WERI-Rb-1 (cell line): ENCODE data around the gene FGF21.

Experiments used
- DNase-seq: peaks from one replicate; pipeline ENCODE4 v3.0.0-alpha.2; 2020
- H3K27ac ChIP-seq: fragments of 250-450 bp; sonication (Bioruptor Pico); 2 replicates; pipeline ENCODE4 v1.5.1; 2020; ENCODE audit warnings: mild to moderate bottlenecking, moderate library complexity
- H3K27me3 ChIP-seq: fragments of 250-450 bp; sonication (Bioruptor Pico); 2 replicates; pipeline ENCODE4 v1.5.1; 2021; ENCODE audit warnings: mild to moderate bottlenecking, low read depth, moderate library complexity; ENCODE audit not compliant: insufficient read depth, severe bottlenecking
- H3K36me3 ChIP-seq: fragments of 250-450 bp; sonication (Bioruptor Pico); 2 replicates; pipeline ENCODE4 v1.5.1; 2020; ENCODE audit warnings: mild to moderate bottlenecking, moderate library complexity
- H3K4me3 ChIP-seq: 2 replicates; pipeline ENCODE4 v1.5.1; 2011; ENCODE audit warnings: low read depth, mild to moderate bottlenecking, control low read depth, low read length
- H3K9me3 ChIP-seq: fragments of 250-450 bp; sonication (Bioruptor Pico); 2 replicates; pipeline ENCODE4 v1.5.1; 2021; ENCODE audit warnings: mild to moderate bottlenecking, moderate library complexity; ENCODE audit not compliant: severe bottlenecking
- CTCF ChIP-seq: IDR thresholded peaks from 2 replicates; pipeline ENCODE4 v1.5.1; 2011; ENCODE audit warnings: low read depth, mild to moderate bottlenecking, control low read depth, inconsistent platforms, low read length

The FGF21 gene

GRCh38 chr19:48793271-48793670, 37.9 kb downstream of the FGF21 start:
- H3K9me3 ChIP-seq, result no peaks in the 10 kb centered on the region
- DNase-seq, result peak; percentile 46
- TF ChIP-seq CTCF, result no peak
- H3K4me3 ChIP-seq, result no peak overlapping the region
- H3K27ac ChIP-seq, result no peak overlapping the region
- H3K27me3 ChIP-seq, result no peaks in the 10 kb centered on the region
- H3K36me3 ChIP-seq, result peaks cover 9% of the 10 kb centered on the region

- H3K4me3 ChIP-seq, result no peak overlapping the region
- H3K36me3 ChIP-seq, result peaks cover 9% of the 10 kb centered on the region
- H3K9me3 ChIP-seq, result no peaks in the 10 kb centered on the region
- no peak for TF ChIP-seq CTCF
- no peak for DNase-seq
- H3K27ac ChIP-seq, result no peak overlapping the region
- no peaks in the 10 kb centered on the region for H3K27me3 ChIP-seq
These were observed 39.0 kb downstream of the FGF21 start for GRCh38 chr19:48794291-48794690.

- Histone ChIP-seq H3K27me3 (no peaks in the 10 kb centered on the region), H3K36me3 (peaks cover 9% of the 10 kb centered on the region), H3K9me3 (no peaks in the 10 kb centered on the region), H3K4me3 (peak overlapping the region; percentile 49), H3K27ac (peak overlapping the region; percentile 53)
- TF ChIP-seq CTCF, result peak; percentile 80
- DNase-seq, result peak; percentile 94
These were observed 39.8 kb downstream of the FGF21 start for GRCh38 chr19:48795055-48795684.

GRCh38 chr19:48795685-48796070, 40.4 kb downstream of the FGF21 start:
- TF ChIP-seq CTCF, result no peak
- peaks cover 9% of the 10 kb centered on the region for H3K36me3 ChIP-seq
- no peaks in the 10 kb centered on the region for H3K9me3 ChIP-seq
- DNase-seq, result peak; percentile 40
- H3K4me3 ChIP-seq, result no peak overlapping the region
- no peaks in the 10 kb centered on the region for H3K27me3 ChIP-seq
- peak overlapping the region; percentile 53 for H3K27ac ChIP-seq

GRCh38 chr19:48796298-48797083, 41.2 kb downstream of the FGF21 start:
- TF ChIP-seq CTCF, result no peak
- Histone ChIP-seq H3K27ac (peak overlapping the region; percentile 53), H3K4me3 (no peak overlapping the region), H3K36me3 (peaks cover 9% of the 10 kb centered on the region), H3K9me3 (no peaks in the 10 kb centered on the region), H3K27me3 (no peaks in the 10 kb centered on the region)
- no peak for DNase-seq

GRCh38 chr19:48797103-48797502, 41.8 kb downstream of the FGF21 start:
- H3K4me3 ChIP-seq, result no peak overlapping the region
- TF ChIP-seq CTCF, result no peak
- no peak overlapping the region for H3K27ac ChIP-seq
- H3K9me3 ChIP-seq, result no peaks in the 10 kb centered on the region
- no peak for DNase-seq
- H3K27me3 ChIP-seq, result no peaks in the 10 kb centered on the region
- H3K36me3 ChIP-seq, result peaks cover 9% of the 10 kb centered on the region
